Lung (tissue), 12 donors: ENCODE data around the gene MERTK. TPM values are rescaled to one million over a fixed set of nuclear protein-coding genes. Genes with fewer than 3 reads are reported as not detected.
"Not testable (repeated sequence)": the region's sequence is repeated elsewhere in the genome, so short reads cannot be mapped to it uniquely, and the experiment has no call there.

Experiments used
- ATAC-seq: fragments of 200-7000 bp; cut with Tn5 transposase; one replicate; pipeline ENCODE4 v1.9.1; 2020; ENCODE audit warnings: moderate number of reproducible peaks; ENCODE audit not compliant: insufficient read depth, low FRiP score
- DNase-seq, 3 donors: peaks; one replicate each; pipeline ENCODE4 v3.0.0-alpha.2; 2013 to 2017
- H3K27ac ChIP-seq, 2 donors: one replicate each; pipeline ENCODE4 v1.5.1; 2013; ENCODE audit warnings: mild to moderate bottlenecking in 2 of 2, moderate library complexity in 2 of 2, control low read depth in 1 of 2, inconsistent platforms in 1 of 2, low read depth in 1 of 2, low read length in 1 of 2
- H3K27me3 ChIP-seq, 3 donors: one replicate each; pipeline ENCODE4 v1.5.1; 2013; ENCODE audit warnings: low read length in 2 of 3; ENCODE audit not compliant: control insufficient read depth in 3 of 3, insufficient read depth in 3 of 3
- H3K36me3 ChIP-seq, 4 donors: one replicate each; pipeline ENCODE4 v1.5.1; 2013; ENCODE audit warnings: low read length in 4 of 4, mild to moderate bottlenecking in 1 of 4, moderate library complexity in 1 of 4; ENCODE audit not compliant: control insufficient read depth in 4 of 4, insufficient read depth in 4 of 4
- H3K4me1 ChIP-seq, 5 donors: one replicate each; pipeline ENCODE4 v1.5.1; 2013; ENCODE audit warnings: low read length in 5 of 5, mild to moderate bottlenecking in 2 of 5, moderate library complexity in 1 of 5; ENCODE audit not compliant: control insufficient read depth in 5 of 5, insufficient read depth in 5 of 5
- H3K4me3 ChIP-seq: one replicate; pipeline ENCODE4 v1.5.1; 2013; ENCODE audit warnings: mild to moderate bottlenecking, control low read depth, moderate library complexity
- H3K9ac ChIP-seq, 2 donors: one replicate each; pipeline ENCODE4 v1.5.1; 2013; ENCODE audit warnings: low read length in 2 of 2, control low read depth in 1 of 2; ENCODE audit not compliant: insufficient read depth in 1 of 2
- H3K9me3 ChIP-seq, 4 donors: one replicate each; pipeline ENCODE4 v1.5.1; 2013; ENCODE audit warnings: low read length in 3 of 4, mild to moderate bottlenecking in 1 of 4, moderate library complexity in 1 of 4; ENCODE audit not compliant: control insufficient read depth in 4 of 4, insufficient read depth in 3 of 4
- WGBS, 2 donors: extraction: QIAGEN DNeasy Blood & Tissue Kit; methylation state at CpG; one replicate each; pipeline ENCODE4 v1.1.7; 2013; 5-methylcytosine and 5-hydroxymethylcytosine counted together
- polyA plus RNA-seq, 2 donors: library from polyadenylated mRNA; stranded (reverse); fragments of 200-250 nt; gene quantifications; one replicate each; pipeline ENCODE4 v1.2.1, GENCODE V29; 2013
- total RNA-seq, 2 donors: library from RNA; depleted of rRNA in 1 of 2; stranded (reverse); fragments of >200 nt in 1 of 2; gene quantifications; one replicate each; pipeline ENCODE4 v1.2.1, GENCODE V29; 2014 to 2021
- TF ChIP-seq, protein P1 (sequence below): IDR thresholded peaks from 2 replicates; pipeline ENCODE4 v1.5.1; 2012; ENCODE audit warnings: mild to moderate bottlenecking; ENCODE audit errors: control extremely low read depth, extremely low read depth
- donor health status: control.
- donor health status: control.
- donor health status: Bipolar disorder and iron deficiency.
- donor health status: healthy.
- donor health status: DM: yes; HTN: yes; CAD: no.

MERTK gene
- total and polyA plus RNA-seq, 4 donors, result 5.5 to 33.1 (median 22.4) TPM

DNA sequence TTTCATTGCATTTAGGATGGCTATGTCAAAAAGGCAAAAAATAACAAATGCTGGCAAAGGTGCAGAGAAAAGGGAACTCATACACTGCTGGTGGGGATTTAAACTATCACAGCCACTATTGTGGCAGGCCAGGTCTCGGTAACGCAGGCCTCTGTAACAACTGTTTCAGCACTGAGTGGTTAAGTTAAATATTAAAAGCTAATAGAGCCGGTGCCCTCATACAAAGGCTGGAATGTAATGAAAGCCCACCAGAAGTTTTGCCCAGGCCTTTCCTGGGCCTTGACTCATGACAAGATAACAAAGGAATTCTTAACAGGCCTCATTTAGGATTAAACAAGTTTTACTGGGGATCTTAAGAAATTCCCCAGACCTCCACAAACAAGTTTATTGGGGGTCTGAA is 10.7 kb downstream of the MERTK start:
- Histone ChIP-seq H3K9me3 (no peaks in the 10 kb centered on the region), H3K27me3 (no peaks in the 10 kb centered on the region), H3K36me3 (no peaks in the 10 kb centered on the region), H3K27ac (no peak overlapping the region), H3K9ac (no peak overlapping the region), H3K4me3 (no peak overlapping the region), H3K4me1 (peaks cover 0 to 19% (median 7%) of the 10 kb centered on the region in 5 donors)
- ATAC-seq (no peak), DNase-seq (no peak)
- TF ChIP-seq, protein P1, sequence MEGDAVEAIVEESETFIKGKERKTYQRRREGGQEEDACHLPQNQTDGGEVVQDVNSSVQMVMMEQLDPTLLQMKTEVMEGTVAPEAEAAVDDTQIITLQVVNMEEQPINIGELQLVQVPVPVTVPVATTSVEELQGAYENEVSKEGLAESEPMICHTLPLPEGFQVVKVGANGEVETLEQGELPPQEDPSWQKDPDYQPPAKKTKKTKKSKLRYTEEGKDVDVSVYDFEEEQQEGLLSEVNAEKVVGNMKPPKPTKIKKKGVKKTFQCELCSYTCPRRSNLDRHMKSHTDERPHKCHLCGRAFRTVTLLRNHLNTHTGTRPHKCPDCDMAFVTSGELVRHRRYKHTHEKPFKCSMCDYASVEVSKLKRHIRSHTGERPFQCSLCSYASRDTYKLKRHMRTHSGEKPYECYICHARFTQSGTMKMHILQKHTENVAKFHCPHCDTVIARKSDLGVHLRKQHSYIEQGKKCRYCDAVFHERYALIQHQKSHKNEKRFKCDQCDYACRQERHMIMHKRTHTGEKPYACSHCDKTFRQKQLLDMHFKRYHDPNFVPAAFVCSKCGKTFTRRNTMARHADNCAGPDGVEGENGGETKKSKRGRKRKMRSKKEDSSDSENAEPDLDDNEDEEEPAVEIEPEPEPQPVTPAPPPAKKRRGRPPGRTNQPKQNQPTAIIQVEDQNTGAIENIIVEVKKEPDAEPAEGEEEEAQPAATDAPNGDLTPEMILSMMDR, result no peak
- 80 to 82% methylated on average over 3 of the region's 3 CpGs for WGBS, 2 donors

- not testable (repeated sequence) for H3K27me3 ChIP-seq, H3K9me3 ChIP-seq, H3K4me3 ChIP-seq, H3K27ac ChIP-seq, DNase-seq, ATAC-seq, H3K36me3 ChIP-seq, H3K9ac ChIP-seq
- H3K4me1 ChIP-seq, result peaks cover 0 to 15% (median 3%) of the 10 kb centered on the region in 5 donors
- 91 to 94% methylated on average over 4 of the region's 4 CpGs for WGBS, 2 donors
These were observed 11.6 kb downstream of the MERTK start for GRCh38 chr2:111909997-111910396.

- Histone ChIP-seq H3K4me3 (no peak overlapping the region), H3K9ac (no peak overlapping the region), H3K9me3 (no peaks in the 10 kb centered on the region), H3K27ac (no peak overlapping the region), H3K36me3 (no peaks in the 10 kb centered on the region), H3K4me1 (peaks cover 0 to 15% (median 2%) of the 10 kb centered on the region in 5 donors), H3K27me3 (no peaks in the 10 kb centered on the region)
- peak in 2 of 3 donors; percentile 37 to 67 for DNase-seq
- WGBS, 2 donors, result 51 to 54% methylated on average over 2 of the region's 2 CpGs
- TF ChIP-seq, protein P1, result no peak
- ATAC-seq, result no peak
These were observed 12.3 kb downstream of the MERTK start for GRCh38 chr2:111910609-111911277.

DNA sequence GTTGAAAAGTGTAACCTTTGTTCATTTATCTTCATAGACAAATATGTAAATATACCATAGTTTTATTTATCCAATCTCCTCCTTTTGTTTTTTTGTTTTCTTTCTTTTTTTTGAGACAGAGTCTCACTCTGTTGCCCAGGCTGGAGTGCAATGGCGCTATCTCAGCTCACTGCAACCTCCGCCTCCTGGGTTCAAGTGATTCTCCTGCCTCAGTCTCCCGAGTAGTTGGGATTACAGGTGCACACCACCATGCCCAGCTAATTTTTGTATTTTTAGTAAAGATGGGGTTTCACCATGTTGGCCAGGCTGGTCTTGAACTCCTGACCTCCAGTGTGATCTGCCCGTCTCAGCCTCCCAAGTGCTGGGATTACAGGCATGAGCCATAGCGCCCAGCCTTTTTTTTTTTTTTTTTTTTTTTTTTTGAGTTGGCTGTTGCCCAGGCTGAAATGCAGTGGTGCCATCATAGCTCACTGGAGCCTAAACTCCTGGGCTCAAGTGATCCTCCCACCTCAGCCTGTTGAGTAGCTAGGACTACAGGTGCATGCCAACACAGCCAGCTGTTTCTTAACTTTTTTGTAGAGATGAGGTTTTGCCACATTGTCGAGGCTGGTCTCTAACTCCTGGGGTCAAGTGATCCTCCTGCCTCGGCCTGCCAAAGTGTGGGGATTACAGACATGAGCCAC is 13.0 kb downstream of the MERTK start:
- WGBS, 2 donors, result 91 to 94% methylated on average over 7 of the region's 7 CpGs
- not testable (repeated sequence) for ATAC-seq, H3K27ac ChIP-seq, H3K4me3 ChIP-seq, H3K27me3 ChIP-seq, H3K9ac ChIP-seq, H3K4me1 ChIP-seq, H3K9me3 ChIP-seq, DNase-seq, H3K36me3 ChIP-seq
